ENCODE results near the gene MPV17. TPM values are rescaled to one million over a fixed set of nuclear protein-coding genes. Genes with fewer than 3 reads are reported as not detected.

MPV17 gene
- polyA plus RNA-seq, 1 donor (not counting 4 experiments of a cell fraction or from before 2014, with no cell fraction given): 125 TPM

- Histone ChIP-seq H3K9ac (ENCODE audit: control insufficient read depth, extremely low read depth, insufficient read depth, low read length) (no peak overlapping the region), H3K27ac (ENCODE audit: control insufficient read depth, insufficient read depth, low read length) (no peak overlapping the region), H2AFZ (ENCODE audit: control insufficient read depth, low read length) (no peak overlapping the region), H3K4me3 (ENCODE audit: control insufficient read depth in 2 of 3, extremely low read depth in 1 of 3, insufficient read depth in 2 of 3, low read depth in 1 of 3, low read length in 3 of 3) (no peak overlapping the region), H4K20me1 (ENCODE audit: control insufficient read depth, extremely low read depth, insufficient read depth, low read length) (no peaks in the 10 kb centered on the region), H3K79me2 (ENCODE audit: control insufficient read depth, insufficient read depth, low read length) (no peaks in the 10 kb centered on the region), H3K9me1 (ENCODE audit: control insufficient read depth, extremely low read depth, insufficient read depth, low read length) (no peaks in the 10 kb centered on the region), H3K4me1 (ENCODE audit: control insufficient read depth, extremely low read depth, insufficient read depth, low read length) (no peaks in the 10 kb centered on the region), H3K4me2 (ENCODE audit: control insufficient read depth, extremely low read depth, insufficient read depth, low read depth, low read length) (no peak overlapping the region), H3K27me3 (ENCODE audit: control insufficient read depth, extremely low read depth, insufficient read depth, low read length) (no peaks in the 10 kb centered on the region), H3K36me3 (ENCODE audit: control insufficient read depth in 2 of 2, extremely low read depth in 1 of 2, insufficient read depth in 2 of 2, low read length in 2 of 2) (peaks cover 38 to 45% of the 10 kb centered on the region in 2 experiments), H3K9me3 (ENCODE audit: control insufficient read depth, low read depth, low read length) (no peaks in the 10 kb centered on the region)
- FAIRE-seq (no peak), DNase-seq (ENCODE audit: low read depth, low spot score) (no peak)
- TF ChIP-seq EZH2 (IDR thresholded peaks at IDR 0.05; ENCODE audit: low read length) (no peak), CTCF (optimal IDR thresholded peaks at IDR 0.05 in 1 of 3, IDR thresholded peaks at IDR 0.05 in 1 of 3, conservative IDR thresholded peaks at IDR 0.05 in 1 of 3; ENCODE audit: extremely low read depth in 1 of 3, insufficient read depth in 2 of 3, low read length in 3 of 3) (no peak)
- dilution Hi-C loops (cut with MboI; ENCODE audit: extremely low pct_ligation_motif_present, low sequenced_read_pairs): no loop called here
These were observed 12.4 kb upstream of the MPV17 start for GRCh38 chr2:27335311-27335710.

- Histone ChIP-seq H3K4me3 (ENCODE audit: control insufficient read depth in 2 of 3, extremely low read depth in 1 of 3, insufficient read depth in 2 of 3, low read depth in 1 of 3, low read length in 3 of 3) (no peak overlapping the region), H4K20me1 (ENCODE audit: control insufficient read depth, extremely low read depth, insufficient read depth, low read length) (peaks cover 3% of the 10 kb centered on the region), H3K36me3 (ENCODE audit: control insufficient read depth in 2 of 2, extremely low read depth in 1 of 2, insufficient read depth in 2 of 2, low read length in 2 of 2) (peaks cover 16 to 20% of the 10 kb centered on the region in 2 experiments), H3K79me2 (ENCODE audit: control insufficient read depth, insufficient read depth, low read length) (peaks cover 10% of the 10 kb centered on the region), H3K9ac (ENCODE audit: control insufficient read depth, extremely low read depth, insufficient read depth, low read length) (no peak overlapping the region), H3K9me1 (ENCODE audit: control insufficient read depth, extremely low read depth, insufficient read depth, low read length) (no peaks in the 10 kb centered on the region), H3K27ac (ENCODE audit: control insufficient read depth, insufficient read depth, low read length) (no peak overlapping the region), H3K27me3 (ENCODE audit: control insufficient read depth, extremely low read depth, insufficient read depth, low read length) (no peaks in the 10 kb centered on the region), H3K9me3 (ENCODE audit: control insufficient read depth, low read depth, low read length) (no peaks in the 10 kb centered on the region), H3K4me2 (ENCODE audit: control insufficient read depth, extremely low read depth, insufficient read depth, low read depth, low read length) (no peak overlapping the region), H3K4me1 (ENCODE audit: control insufficient read depth, extremely low read depth, insufficient read depth, low read length) (peaks cover 27% of the 10 kb centered on the region), H2AFZ (ENCODE audit: control insufficient read depth, low read length) (no peak overlapping the region)
- FAIRE-seq (no peak), DNase-seq (ENCODE audit: low read depth, low spot score) (no peak)
- TF ChIP-seq EZH2 (IDR thresholded peaks at IDR 0.05; ENCODE audit: low read length): no peak
- TF ChIP-seq CTCF (optimal IDR thresholded peaks at IDR 0.05 in 1 of 3, IDR thresholded peaks at IDR 0.05 in 1 of 3, conservative IDR thresholded peaks at IDR 0.05 in 1 of 3; ENCODE audit: extremely low read depth in 1 of 3, insufficient read depth in 2 of 3, low read length in 3 of 3): no peak
- dilution Hi-C loops (cut with MboI; ENCODE audit: extremely low pct_ligation_motif_present, low sequenced_read_pairs): no loop called here
These were observed 1.8 kb upstream of the MPV17 start for GRCh38 chr2:27324720-27325119.
